A673 (cell line): ENCODE results near the gene CCDC183. TPM values are rescaled to one million over a fixed set of nuclear protein-coding genes. Genes with fewer than 3 reads are reported as not detected.

Source experiments
- BruUV-seq: library from RNA; stranded (reverse); fragments of 400-500 nt; replicated peaks from 2 replicates; lab custom pipeline; 2021; lab: Mats Ljungman, UMichigan
- CTCF ChIA-PET: fragments of 300-600 bp; sonication (Branson Sonifier 250); formaldehyde crosslinking; loops from one replicate; lab custom pipeline; 2022; ENCODE audit warnings: antibody characterized with exemption; lab: Charles Lee
- POLR2A ChIA-PET: fragments of 300-600 bp; sonication (Branson Sonifier 250); formaldehyde crosslinking; loops from one replicate; lab custom pipeline; 2022; ENCODE audit warnings: antibody characterized with exemption; ENCODE audit not compliant: low non-redundant PET; lab: Charles Lee
- DNase-seq: peaks from one replicate; pipeline ENCODE4 v3.0.0-alpha.2; 2015; ENCODE audit warnings: low spot score
- H3K27ac ChIP-seq: fragments of 200-600 bp; sonication (generic); 2 replicates; pipeline ENCODE4 v1.5.1; 2016; ENCODE audit warnings: mixed run types, low read depth, mild to moderate bottlenecking, mixed read lengths, antibody characterized with exemption, low read length; ENCODE audit not compliant: poor library complexity, severe bottlenecking
- H3K27me3 ChIP-seq: fragments of 200-600 bp; sonication (generic); replicated peaks from 2 replicates; pipeline ENCODE4 v1.6.1; 2017; ENCODE audit warnings: mixed run types, low read depth, mild to moderate bottlenecking, mixed read lengths, antibody characterized with exemption, low read length; ENCODE audit not compliant: insufficient read depth, poor library complexity
- H3K36me3 ChIP-seq: fragments of 200-600 bp; sonication (generic); 2 replicates; pipeline ENCODE4 v1.6.1; 2016; ENCODE audit warnings: mixed run types, mild to moderate bottlenecking, mixed read lengths, antibody characterized with exemption, low read length; ENCODE audit not compliant: insufficient read depth, poor library complexity, severe bottlenecking
- H3K4me1 ChIP-seq: fragments of 200-600 bp; sonication (generic); 2 replicates; pipeline ENCODE4 v1.6.1; 2017; ENCODE audit warnings: mixed run types, mild to moderate bottlenecking, mixed read lengths, antibody characterized with exemption, low read length; ENCODE audit not compliant: insufficient read depth, poor library complexity, severe bottlenecking
- H3K4me3 ChIP-seq: fragments of 200-600 bp; sonication (generic); 2 replicates; pipeline ENCODE4 v1.5.1; 2016; ENCODE audit warnings: low read depth, mixed run types, mild to moderate bottlenecking, mixed read lengths, low read length; ENCODE audit not compliant: poor library complexity, severe bottlenecking
- H3K9me3 ChIP-seq: fragments of 200-600 bp; sonication (generic); 2 replicates; pipeline ENCODE4 v1.6.1; 2016; ENCODE audit warnings: mixed run types, low read depth, mild to moderate bottlenecking, mixed read lengths, antibody characterized with exemption, low read length; ENCODE audit not compliant: poor library complexity, severe bottlenecking
- CTCF ChIP-seq: fragments of 300-800, 200-600 bp; sonication (generic); conservative IDR thresholded peaks from 2 replicates; pipeline ENCODE4 v1.5.1; 2017; ENCODE audit warnings: low read depth, mild to moderate bottlenecking, antibody characterized with exemption, low read length, moderate library complexity, mixed read lengths
- EZH2 ChIP-seq: fragments of 200-600 bp; sonication (generic); IDR thresholded peaks from 2 replicates; pipeline ENCODE4 v1.6.1; 2017; ENCODE audit warnings: borderline replicate concordance, low read depth, mild to moderate bottlenecking, mixed read lengths, antibody characterized with exemption, low read length; ENCODE audit not compliant: poor library complexity, severe bottlenecking
- intact Hi-C: fragments of 100-400 bp; cut with micrococcal nuclease; formaldehyde crosslinking; loops from one replicate; pipeline ENCODE4 v1.10.0; 2022; ENCODE audit not compliant: unreplicated experiment
- total RNA-seq: library from RNA; stranded (reverse); gene quantifications from 2 replicates; pipeline ENCODE4 v1.2.3, GENCODE V29; 2021

Gene CCDC183
- total RNA-seq, 1 experiment from 2014 or later: not detected

- H3K27ac ChIP-seq: no peak overlapping the region
- no peaks in the 10 kb centered on the region for H3K36me3 ChIP-seq
- no peak for TF ChIP-seq CTCF
- TF ChIP-seq EZH2: no peak
- H3K4me1 ChIP-seq: peaks cover 16% of the 10 kb centered on the region
- ChIA-PET POLR2A (no interaction called here), CTCF (interaction anchor here (0.6 kb wide), 1 partner anchor 51 kb away, joined by 3 read pairs; no protein-coding TSS in a partner anchor)
- BruUV-seq: no TSS peak
- DNase-seq: no peak
- H3K27me3 ChIP-seq: no peaks in the 10 kb centered on the region
- intact Hi-C loops: loop anchor here (5.0 kb wide), 1 partner anchor 430 kb away; the partner anchor contains the start of gene RNF208
- H3K9me3 ChIP-seq: no peaks in the 10 kb centered on the region
- H3K4me3 ChIP-seq: peak overlapping the region; percentile 96
Observed at GRCh38 chr9:136792321-136793085, 3.6 kb upstream of the CCDC183 start.

- H3K4me3 ChIP-seq: no peak overlapping the region
- TF ChIP-seq CTCF (no peak), EZH2 (no peak)
- no peaks in the 10 kb centered on the region for H3K36me3 ChIP-seq
- H3K9me3 ChIP-seq: no peaks in the 10 kb centered on the region
- peaks cover 16% of the 10 kb centered on the region for H3K4me1 ChIP-seq
- H3K27me3 ChIP-seq: no peaks in the 10 kb centered on the region
- DNase-seq: no peak
- ChIA-PET CTCF (interaction anchor here (0.6 to 1.0 kb wide), 2 partner anchors 50 to 242 kb away, joined by 3 read pairs; no protein-coding TSS in a partner anchor), POLR2A (no interaction called here)
- BruUV-seq: no TSS peak
- intact Hi-C loops: loop anchor here (5.0 kb wide), 1 partner anchor 429 kb away; the partner anchor contains the start of gene RNF208
- no peak overlapping the region for H3K27ac ChIP-seq
Observed at GRCh38 chr9:136793086-136793946, 2.8 kb upstream of the CCDC183 start.

- TF ChIP-seq CTCF (no peak), EZH2 (no peak)
- Histone ChIP-seq H3K4me3 (no peak overlapping the region), H3K36me3 (no peaks in the 10 kb centered on the region), H3K4me1 (peaks cover 20% of the 10 kb centered on the region), H3K27ac (no peak overlapping the region), H3K9me3 (no peaks in the 10 kb centered on the region), H3K27me3 (no peaks in the 10 kb centered on the region)
- ChIA-PET CTCF (interaction anchor here (1.0 kb wide), 1 partner anchor 241 kb away, joined by 3 read pairs; no protein-coding TSS in a partner anchor), POLR2A (no interaction called here)
- DNase-seq: no peak
- no TSS peak for BruUV-seq
- intact Hi-C loops: loop anchor here (5.0 kb wide), 1 partner anchor 428 kb away; the partner anchor contains the start of gene RNF208
Observed at GRCh38 chr9:136794281-136794999, 1.7 kb upstream of the CCDC183 start.
